GM19351 (cell line): ENCODE measurements around the gene CD1B.
A peak's percentile ranks its signal among the peaks of the same experiment; 100 is the strongest.
"Not testable (repeated sequence)": the region's sequence is repeated elsewhere in the genome, so short reads cannot be mapped to it uniquely, and the experiment has no call there.

ENCODE experiments used
- ATAC-seq: cut with Tn5 transposase; IDR thresholded peaks from one replicate; pipeline ENCODE4 v1.9.1; 2021; ENCODE audit warnings: mild to moderate bottlenecking, moderate library complexity; ENCODE audit not compliant: unreplicated experiment

CD1B gene

DNA sequence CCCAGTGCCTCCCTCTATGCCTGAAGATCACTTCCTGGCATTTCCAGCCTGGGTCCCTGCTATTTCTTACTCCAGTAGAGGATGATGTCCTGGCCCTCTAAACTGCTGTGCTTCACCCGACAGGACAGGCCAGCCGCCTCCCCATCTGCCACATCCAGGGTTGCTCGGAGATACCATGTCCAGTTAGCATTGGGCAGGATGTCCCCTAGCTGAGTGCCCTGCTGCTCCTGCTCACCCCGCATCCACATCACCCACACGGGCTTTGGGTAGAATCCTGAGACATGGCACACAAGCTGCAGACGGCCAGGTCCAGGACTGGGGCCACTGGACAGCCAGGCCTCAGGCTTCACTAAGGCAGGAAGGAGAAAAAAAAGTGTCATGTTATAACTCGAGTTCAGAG lies 2.0 kb downstream of the CD1B start:
- ATAC-seq = no peak

DNA sequence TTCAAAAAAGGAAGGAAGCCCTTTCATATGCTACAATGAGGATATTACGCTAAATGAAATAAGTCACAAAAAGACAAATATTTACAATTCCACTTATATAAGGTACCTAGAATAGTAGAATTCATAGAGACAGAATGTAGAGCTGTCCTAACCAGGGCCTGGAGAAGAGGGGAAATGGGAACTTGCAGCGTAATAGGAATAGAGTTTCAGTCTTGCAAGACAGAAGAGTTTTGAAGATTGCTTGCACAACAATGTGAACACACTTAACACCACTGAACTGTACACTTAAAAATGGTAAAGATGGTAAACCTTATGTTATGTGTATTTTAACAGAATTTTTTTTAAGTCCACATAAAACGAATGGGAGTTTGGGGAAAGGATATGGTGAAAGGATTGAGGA lies 2.9 kb downstream of the CD1B start:
- no peak for ATAC-seq

DNA sequence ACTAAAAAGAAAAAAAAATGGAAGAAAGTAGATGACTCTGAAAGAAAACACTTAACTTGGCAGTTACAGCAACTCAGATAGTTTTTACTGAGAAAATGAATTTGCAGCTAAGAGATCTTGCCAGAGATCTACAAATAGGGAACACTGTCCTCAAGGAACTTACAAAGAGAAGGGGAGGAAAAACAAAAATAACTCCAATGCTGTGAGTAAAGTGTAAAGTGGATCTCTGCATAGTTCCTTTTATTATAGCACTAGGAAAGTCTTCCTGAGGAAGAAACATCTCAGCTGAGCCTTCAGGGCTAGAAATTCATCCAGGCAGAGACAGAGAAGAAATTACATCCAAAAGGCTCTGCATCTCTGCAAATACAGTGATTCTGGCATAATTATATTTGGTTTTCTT lies 3.9 kb downstream of the CD1B start:
- no peak for ATAC-seq

DNA sequence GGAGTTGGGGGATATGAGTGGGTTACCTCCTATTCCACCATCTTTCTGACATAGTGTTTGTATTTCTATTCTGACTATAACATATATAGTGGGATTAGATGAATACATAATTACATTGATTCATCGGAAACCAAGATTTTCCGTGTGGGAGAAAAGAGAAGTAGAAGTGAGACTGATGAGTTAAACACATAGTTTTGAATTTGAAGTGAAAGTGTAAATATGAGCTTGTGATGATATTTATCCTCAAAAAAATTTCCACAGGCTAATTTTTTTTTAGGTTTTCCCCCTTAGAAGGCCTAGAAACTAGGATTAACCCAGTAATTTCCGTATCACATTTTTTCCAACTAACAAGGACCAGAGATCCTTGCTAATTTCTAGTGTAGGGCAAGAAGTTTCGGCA lies 6.9 kb downstream of the CD1B start:
- ATAC-seq = peak; percentile 47

DNA sequence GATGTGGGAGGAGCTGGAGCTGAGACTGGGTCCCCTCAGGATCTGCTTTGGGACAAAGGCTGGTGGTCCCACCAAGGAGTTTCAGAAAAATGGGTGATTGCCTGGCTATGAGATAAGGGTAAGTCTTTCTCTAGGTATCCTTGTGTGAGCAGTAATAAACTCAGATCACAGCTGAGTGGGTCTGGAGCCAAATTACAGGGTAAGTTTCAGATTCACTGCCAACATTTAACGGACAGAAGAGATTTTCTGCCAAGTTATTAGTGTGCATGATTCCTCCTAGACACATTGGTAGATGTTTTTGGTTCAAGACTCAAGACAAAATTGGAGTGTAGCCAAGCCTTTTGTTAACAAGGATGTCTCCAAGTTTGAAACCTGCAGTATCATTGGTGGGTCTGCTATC lies 7.5 kb downstream of the CD1B start:
- no peak for ATAC-seq

DNA sequence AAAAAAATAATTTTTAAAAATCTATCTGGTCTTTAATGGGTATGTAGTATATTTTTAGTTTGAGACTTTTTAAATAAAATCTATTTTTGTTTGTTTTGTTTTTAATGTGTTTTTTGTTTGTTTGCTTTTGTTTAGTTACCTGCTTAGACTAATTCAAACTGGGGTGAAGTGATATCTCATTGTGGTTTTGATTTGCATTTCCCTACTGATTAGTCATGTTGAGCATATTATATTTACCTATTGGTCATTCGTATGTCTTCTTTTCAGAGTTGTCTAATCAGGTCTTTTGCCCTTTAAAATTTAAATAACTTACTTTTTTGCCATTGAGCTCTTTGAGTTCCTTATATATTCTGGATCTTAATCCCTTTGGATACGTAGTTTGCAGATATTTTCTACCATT lies 20.3 kb downstream of the CD1B start:
- ATAC-seq = peak; percentile 73

DNA sequence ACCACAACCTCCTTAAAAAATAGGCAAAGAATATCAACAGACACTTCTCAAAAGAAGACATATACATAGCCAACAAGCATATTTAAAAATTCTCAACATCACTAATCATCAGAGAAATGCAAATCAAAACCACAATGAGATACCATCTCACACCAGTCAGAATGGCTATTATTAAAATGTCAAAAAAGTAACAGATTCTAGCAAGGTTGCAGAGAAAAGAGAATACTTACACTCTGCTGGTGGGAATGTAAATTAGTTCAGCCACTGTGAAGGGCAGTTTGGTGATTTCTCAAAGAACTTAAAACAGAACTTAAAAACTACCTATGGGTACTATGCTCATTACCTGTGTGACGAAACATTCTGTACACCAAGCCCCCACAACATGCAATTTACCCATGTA lies 20.7 kb downstream of the CD1B start:
- ATAC-seq = peak; percentile 73

DNA sequence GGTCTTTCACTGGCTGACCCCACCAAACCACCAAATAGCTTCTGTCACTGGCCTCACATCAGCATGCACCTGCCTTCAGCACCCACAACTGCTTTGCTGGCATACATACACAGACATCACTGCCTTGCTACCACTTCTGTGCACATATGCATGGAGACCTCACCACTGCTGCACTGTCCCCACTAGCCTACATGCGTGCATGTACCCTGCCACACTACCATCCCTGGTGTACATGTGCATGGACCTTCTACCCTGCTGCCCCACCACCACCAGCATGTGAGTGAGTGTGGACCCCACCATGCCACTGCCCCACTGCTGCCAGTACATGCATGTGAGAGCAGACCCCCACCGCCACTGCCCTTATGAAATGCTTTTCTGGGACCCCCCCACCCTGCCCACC lies 35.5 kb downstream of the CD1B start:
- ATAC-seq = no peak

DNA sequence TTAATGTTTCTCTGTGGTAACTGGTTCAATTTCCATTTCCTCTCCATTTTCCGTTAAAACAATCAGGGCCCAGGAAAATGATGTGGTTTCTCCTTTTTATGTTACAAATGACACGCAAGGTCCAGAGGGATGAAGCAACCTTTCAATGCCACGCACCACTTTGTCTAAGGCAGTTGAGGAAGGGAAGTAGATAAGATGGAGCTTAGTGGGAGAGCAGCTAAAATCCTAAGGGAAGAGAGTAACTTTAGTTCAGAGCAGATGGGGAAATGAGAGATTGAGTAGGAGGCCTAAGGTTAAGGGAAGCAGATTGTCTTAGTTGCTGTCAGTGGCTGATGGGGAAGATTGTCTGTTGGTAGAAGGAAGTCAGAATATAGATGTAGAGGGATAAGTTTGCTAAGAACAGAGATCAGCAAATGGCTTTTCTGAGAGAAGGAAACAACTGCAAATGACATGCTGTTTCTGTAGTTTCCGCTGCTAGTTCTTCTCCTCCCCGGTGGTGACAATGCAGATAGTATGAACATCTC lies 40.9 kb downstream of the CD1B start:
- ATAC-seq = no peak

DNA sequence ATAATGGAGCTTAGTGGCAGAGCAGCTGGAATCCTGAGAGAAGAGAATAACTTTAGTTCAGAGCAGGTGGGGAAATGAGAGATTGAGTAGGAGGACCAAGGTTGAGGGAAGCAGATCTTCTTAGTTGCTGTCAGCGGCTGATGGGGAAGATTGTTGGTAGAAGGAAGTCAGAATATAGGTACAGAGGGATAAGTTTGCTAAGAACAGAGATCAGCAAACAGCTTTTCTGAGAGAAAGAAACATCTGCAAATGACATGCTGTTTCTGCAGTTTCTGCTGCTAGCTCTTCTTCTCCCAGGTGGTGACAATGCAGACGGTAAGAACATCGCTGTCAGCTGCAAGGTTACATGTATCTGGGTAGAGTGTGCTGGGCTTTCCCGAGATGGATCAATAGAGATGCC lies 41.5 kb downstream of the CD1B start, which contains the start of gene CD1C:
TSS of gene CD1C (plus strand) at position 113 of the 400 bp plus-strand sequence. CDS start at position 255, 142 bp downstream.
- no peak for ATAC-seq

DNA sequence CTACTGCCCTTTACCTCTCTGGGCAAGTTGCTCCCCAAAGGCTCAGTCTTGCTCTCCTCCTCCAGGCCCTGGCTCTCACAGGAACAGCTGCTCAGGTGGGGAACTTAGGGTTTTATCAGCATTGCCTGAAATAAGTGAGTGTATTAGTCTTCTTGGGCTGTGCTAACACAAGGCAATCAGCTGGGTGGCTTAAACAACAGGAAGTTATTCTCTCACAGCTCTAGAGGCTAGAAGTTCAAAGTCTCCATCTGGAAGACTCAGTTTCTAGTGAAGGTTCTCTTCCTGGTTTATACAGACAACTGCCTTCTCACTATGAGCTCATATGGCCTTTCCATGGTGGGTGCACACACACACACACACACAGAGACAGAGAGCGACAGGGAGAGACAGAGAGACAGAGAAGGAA lies 44.4 kb downstream of the CD1B start:
- ATAC-seq = no peak

DNA sequence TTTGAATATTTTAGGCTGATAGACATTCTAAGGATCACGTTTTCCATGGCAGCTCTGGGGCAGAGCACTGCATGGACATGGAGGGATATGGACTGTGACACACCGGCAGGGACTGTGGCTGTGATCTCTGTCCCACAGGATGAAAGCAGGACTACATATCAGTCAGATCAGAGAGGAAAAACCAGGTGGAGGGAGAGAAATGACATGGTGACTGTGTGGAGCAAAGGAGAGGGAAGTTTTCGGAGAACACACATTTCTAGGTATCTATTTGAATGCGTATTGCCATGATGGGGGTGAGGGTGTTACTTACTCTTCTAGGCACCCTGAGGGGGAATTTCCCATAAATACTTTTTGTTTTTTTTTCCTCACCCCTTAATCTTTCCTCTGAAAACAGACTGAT lies 44.8 kb downstream of the CD1B start:
- no peak for ATAC-seq

DNA sequence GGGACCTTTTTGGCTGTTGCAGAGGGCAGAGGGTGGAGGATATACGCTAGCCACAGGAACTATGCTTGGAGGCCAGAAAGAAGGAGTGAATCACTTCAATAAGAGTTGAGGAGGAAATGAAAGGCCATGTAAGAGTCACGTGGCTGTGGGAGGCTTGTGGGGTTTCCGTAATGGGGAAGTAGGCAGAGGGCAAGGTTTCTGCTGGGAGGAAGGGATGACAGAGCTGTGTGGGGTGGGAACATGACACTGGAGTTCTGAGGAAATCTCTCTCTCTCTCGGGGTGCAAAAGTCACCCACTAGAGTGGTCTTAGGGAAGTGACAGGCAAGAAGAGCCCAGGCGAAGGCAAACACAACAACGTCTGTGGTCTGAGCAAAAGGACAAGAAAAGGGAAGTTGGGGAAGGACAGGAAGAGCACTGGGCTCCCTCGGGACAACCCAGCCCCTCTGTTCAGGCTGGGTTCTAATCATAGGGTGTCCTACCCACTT lies 45.5 kb downstream of the CD1B start:
- ATAC-seq = peak; percentile 69

DNA sequence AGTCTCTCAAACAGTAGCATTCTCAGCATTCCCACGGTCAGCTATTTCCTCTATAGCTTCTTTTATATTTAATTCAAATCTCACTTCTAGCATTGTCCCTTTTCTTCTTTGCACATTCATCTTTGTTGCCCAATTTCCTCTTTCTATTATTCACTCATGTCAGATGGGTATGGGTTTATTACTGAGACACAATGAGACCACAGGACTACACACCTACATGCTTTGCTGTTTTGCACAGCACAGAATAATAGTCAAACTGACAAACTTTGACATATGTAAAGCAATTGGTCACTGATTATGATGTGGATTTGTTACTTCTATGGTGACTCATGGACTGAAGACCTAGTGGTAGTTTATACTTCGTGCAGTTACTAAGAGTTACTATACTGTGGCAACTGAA lies 47.4 kb downstream of the CD1B start:
- peak; percentile 51 for ATAC-seq

DNA sequence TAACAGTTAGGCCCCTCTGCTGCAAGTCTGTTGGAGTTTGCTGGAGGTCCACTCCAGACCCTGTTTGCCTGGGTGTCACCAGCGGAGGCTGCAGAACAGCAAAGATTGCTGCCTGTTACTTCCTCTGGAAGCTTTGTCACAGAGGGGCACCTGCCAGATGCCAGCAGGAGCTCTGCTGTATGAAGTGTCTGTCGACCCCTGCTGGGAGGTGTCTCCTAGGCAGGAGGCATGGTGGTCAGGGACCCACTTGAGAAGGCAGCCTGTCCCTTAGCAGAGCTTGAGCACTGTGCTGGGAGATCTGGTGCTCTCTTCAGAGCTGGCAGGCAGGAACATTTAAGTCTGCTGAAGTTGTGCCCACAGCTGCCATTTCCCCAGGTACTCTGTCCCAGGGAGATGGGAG lies 48.9 kb downstream of the CD1B start:
- ATAC-seq = not testable (repeated sequence)
